Left ventricle myocardium inferior (tissue), 1 donor: ENCODE measurements around the gene PRODH. TPM values are rescaled to one million over a fixed set of nuclear protein-coding genes. Genes with fewer than 3 reads are reported as not detected.
A peak's percentile ranks its signal among the peaks of the same experiment; 100 is the strongest.
"Not testable (repeated sequence)": the region's sequence is repeated elsewhere in the genome, so short reads cannot be mapped to it uniquely, and the experiment has no call there.

Source experiments
- DNase-seq: peaks from one replicate; pipeline ENCODE4 v3.0.0-alpha.2; 2020
- H3K27ac ChIP-seq: fragments of 200-600 bp; replicated peaks from 2 replicates; pipeline ENCODE4 v1.8.0; 2021
- H3K27me3 ChIP-seq: fragments of 200-600 bp; 2 replicates; pipeline ENCODE4 v1.8.0; 2021; ENCODE audit warnings: low read depth
- H3K36me3 ChIP-seq: fragments of 200-600 bp; 2 replicates; pipeline ENCODE4 v1.8.0; 2021
- H3K4me1 ChIP-seq: fragments of 200-600 bp; 2 replicates; pipeline ENCODE4 v1.8.0; 2021
- H3K4me3 ChIP-seq: fragments of 200-600 bp; 2 replicates; pipeline ENCODE4 v1.8.0; 2021; ENCODE audit warnings: mild to moderate bottlenecking, moderate library complexity
- H3K9me3 ChIP-seq: fragments of 200-600 bp; replicated peaks from 2 replicates; pipeline ENCODE4 v1.8.0; 2021
- intact Hi-C: fragments of 100-400 bp; cut with micrococcal nuclease; formaldehyde crosslinking; loops from one replicate; pipeline ENCODE4 v1.11.0; 2022
- total RNA-seq: library from RNA; stranded (reverse); fragmentation: NEBNext Ultra II Directional; extraction: Animal tissue kit (Norgen Biotek cat#: 25700); gene quantifications from one replicate; pipeline ENCODE4 v1.2.1, GENCODE V29; 2021
- TF ChIP-seq, protein P1 (sequence below): fragments of 200-600 bp; IDR thresholded peaks from 2 replicates; pipeline ENCODE4 v1.8.0; 2021; ENCODE audit warnings: antibody characterized with exemption, mild to moderate bottlenecking, borderline replicate concordance
- donor health status: DM: no; HTN: yes; CAD: no; lungs with severe emphysema.

The PRODH gene
- total RNA-seq, 1 donor from 2014 or later, result 13.3 TPM

GRCh38 chr22:18970176-18970947 lies 34.3 kb upstream of the PRODH start:
- H3K27me3 ChIP-seq, result peaks cover 66% of the 10 kb centered on the region

GRCh38 chr22:18969158-18969942 lies 33.3 kb upstream of the PRODH start:
- intact Hi-C loops, H3K27ac ChIP-seq, DNase-seq, H3K4me1 ChIP-seq, H3K9me3 ChIP-seq, H3K36me3 ChIP-seq, H3K4me3 ChIP-seq: not testable (repeated sequence)
- H3K27me3 ChIP-seq, result peaks cover 66% of the 10 kb centered on the region

More at GRCh38 chr22:18970176-18970947, 34.3 kb upstream of the PRODH start:
- Histone ChIP-seq H3K4me1 (peaks cover 7% of the 10 kb centered on the region), H3K4me3 (peak overlapping the region; percentile 68), H3K27ac (no peak overlapping the region), H3K9me3 (no peaks in the 10 kb centered on the region), H3K36me3 (no peaks in the 10 kb centered on the region)
- DNase-seq, result no peak
- intact Hi-C loops, result no loop called here
- TF ChIP-seq, protein P1, sequence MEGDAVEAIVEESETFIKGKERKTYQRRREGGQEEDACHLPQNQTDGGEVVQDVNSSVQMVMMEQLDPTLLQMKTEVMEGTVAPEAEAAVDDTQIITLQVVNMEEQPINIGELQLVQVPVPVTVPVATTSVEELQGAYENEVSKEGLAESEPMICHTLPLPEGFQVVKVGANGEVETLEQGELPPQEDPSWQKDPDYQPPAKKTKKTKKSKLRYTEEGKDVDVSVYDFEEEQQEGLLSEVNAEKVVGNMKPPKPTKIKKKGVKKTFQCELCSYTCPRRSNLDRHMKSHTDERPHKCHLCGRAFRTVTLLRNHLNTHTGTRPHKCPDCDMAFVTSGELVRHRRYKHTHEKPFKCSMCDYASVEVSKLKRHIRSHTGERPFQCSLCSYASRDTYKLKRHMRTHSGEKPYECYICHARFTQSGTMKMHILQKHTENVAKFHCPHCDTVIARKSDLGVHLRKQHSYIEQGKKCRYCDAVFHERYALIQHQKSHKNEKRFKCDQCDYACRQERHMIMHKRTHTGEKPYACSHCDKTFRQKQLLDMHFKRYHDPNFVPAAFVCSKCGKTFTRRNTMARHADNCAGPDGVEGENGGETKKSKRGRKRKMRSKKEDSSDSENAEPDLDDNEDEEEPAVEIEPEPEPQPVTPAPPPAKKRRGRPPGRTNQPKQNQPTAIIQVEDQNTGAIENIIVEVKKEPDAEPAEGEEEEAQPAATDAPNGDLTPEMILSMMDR, result no peak

DNA sequence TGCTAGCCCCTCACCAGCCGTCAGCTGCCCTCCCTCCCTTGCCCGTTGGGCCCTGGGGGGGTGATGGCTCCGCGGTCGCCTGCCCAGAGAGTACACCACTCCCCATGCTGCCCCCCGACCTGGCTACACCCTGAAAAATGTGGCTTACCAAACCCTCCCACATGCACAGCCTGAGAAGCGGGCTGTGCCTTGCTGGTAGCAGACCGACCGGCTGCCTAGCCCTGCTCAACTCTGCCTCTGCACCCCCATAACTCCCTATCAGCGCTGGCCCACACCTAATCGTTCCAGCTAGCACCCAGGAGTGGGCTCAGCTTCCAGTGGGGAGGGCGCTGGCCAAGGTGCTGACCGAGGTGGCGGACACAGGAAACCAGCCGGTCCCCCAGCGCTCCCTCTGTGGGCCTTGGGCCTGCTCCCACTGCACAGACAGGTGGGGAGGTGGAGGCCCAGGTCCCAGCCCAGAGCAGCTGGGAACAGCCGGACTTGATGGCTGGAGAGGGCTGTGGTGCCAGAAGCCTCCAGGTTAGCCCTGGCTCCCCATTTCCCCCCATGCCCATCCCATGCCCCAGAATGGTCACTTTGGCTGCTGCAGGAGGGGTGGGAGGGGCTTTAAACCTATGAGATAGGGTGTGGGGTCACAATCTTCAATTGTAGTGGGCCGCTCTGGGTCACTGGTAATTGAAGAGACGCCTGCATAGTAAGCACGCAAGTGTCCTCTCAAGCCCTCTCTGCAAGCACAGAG lies 32.1 kb upstream of the PRODH start:
- H3K36me3 ChIP-seq, result no peaks in the 10 kb centered on the region
- no peaks in the 10 kb centered on the region for H3K9me3 ChIP-seq
- H3K27me3 ChIP-seq, result peaks cover 66% of the 10 kb centered on the region
- no peak for DNase-seq
- no peak overlapping the region for H3K4me3 ChIP-seq
- peaks cover 7% of the 10 kb centered on the region for H3K4me1 ChIP-seq
- no peak overlapping the region for H3K27ac ChIP-seq
- intact Hi-C loops, result no loop called here
- TF ChIP-seq, protein P1, result no peak

DNA sequence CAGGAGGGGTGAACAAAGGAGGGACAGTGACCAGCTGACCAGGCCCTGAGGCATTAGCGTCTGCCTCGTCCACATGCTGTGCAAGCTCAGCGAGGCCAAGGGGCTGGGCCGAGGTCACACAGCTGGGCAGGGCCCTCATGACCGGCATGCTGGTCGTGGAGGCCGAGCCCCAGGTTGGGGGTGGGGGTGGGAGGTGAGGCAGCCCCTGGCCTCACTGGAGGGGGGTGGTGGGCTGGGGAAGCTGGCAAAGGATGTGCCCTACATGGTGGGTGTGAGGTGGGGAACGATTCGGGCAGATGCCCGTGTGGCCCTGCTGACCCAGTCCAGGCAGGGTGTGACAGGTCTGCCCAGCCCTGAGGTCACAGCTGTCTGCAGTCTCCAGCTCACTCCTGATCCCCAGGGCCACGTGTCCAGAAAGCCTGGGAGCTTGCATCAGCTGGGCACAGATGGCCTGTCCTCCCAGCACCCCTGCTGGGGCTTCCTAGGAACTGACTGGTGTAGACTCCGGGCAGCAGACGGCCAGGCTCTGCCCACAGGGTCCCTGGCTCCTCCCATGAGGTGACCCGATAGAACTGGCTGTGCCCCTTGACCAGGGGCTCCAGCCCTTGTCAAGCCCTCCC lies 31.4 kb upstream of the PRODH start:
- intact Hi-C loops, H3K9me3 ChIP-seq, H3K27ac ChIP-seq, DNase-seq, H3K4me3 ChIP-seq, H3K4me1 ChIP-seq, H3K36me3 ChIP-seq: not testable (repeated sequence)
- H3K27me3 ChIP-seq, result peaks cover 66% of the 10 kb centered on the region

- Histone ChIP-seq H3K4me3 (no peak overlapping the region), H3K27ac (no peak overlapping the region), H3K4me1 (peaks cover 7% of the 10 kb centered on the region), H3K36me3 (no peaks in the 10 kb centered on the region), H3K9me3 (no peaks in the 10 kb centered on the region), H3K27me3 (peaks cover 61% of the 10 kb centered on the region)
- TF ChIP-seq, protein P1, result no peak
- no peak for DNase-seq
- intact Hi-C loops, result no loop called here
Observed at GRCh38 chr22:18966748-18967147, 30.7 kb upstream of the PRODH start.
